ENCODE measurements around the gene ALB. TPM values are rescaled to one million over a fixed set of nuclear protein-coding genes. Genes with fewer than 3 reads are reported as not detected.

Gene ALB
- total RNA-seq, 2 donors from 2014 or later: 0.41 TPM; not detected in 1

- no peaks in the 10 kb centered on the region for H3K9me3 ChIP-seq
- no peak for TF ChIP-seq CTCF (IDR thresholded peaks at IDR 0.05)
Observed at GRCh38 chr4:73433140-73433539, 29.1 kb downstream of the ALB start.

GRCh38 chr4:73434311-73434710 is 30.2 kb downstream of the ALB start:
- H3K36me3 ChIP-seq: no peaks in the 10 kb centered on the region
- peak in 1 of 2 donors; percentile 41 for TF ChIP-seq CTCF (IDR thresholded peaks at IDR 0.05)

More at GRCh38 chr4:73433140-73433539, 29.1 kb downstream of the ALB start:
- DNase-seq (ENCODE audit: low spot score): no peak
- Histone ChIP-seq H3K36me3 (no peaks in the 10 kb centered on the region), H3K27me3 (no peaks in the 10 kb centered on the region), H3K4me1 (no peaks in the 10 kb centered on the region), H3K27ac (no peak overlapping the region), H3K4me3 (no peak overlapping the region)

GRCh38 chr4:73435984-73436383 is 31.9 kb downstream of the ALB start, which contains the start of gene AFP:
Gene AFP (plus strand): TSS chr4:73436221. CDS start chr4:73436263, 42 bp downstream.
- no peak for TF ChIP-seq CTCF (IDR thresholded peaks at IDR 0.05)
- no peak within 1 kb of the TSS for H3K27ac ChIP-seq

More at GRCh38 chr4:73434311-73434710, 30.2 kb downstream of the ALB start:
- Histone ChIP-seq H3K27ac (no peak overlapping the region), H3K9me3 (no peaks in the 10 kb centered on the region), H3K27me3 (no peaks in the 10 kb centered on the region), H3K4me3 (no peak overlapping the region), H3K4me1 (no peaks in the 10 kb centered on the region)
- no peak for DNase-seq (ENCODE audit: low spot score)

GRCh38 chr4:73436674-73437557 is 32.8 kb downstream of the ALB start:
- Histone ChIP-seq H3K36me3 (no peaks in the 10 kb centered on the region), H3K27ac (no peak overlapping the region), H3K9me3 (no peaks in the 10 kb centered on the region), H3K4me3 (no peak overlapping the region), H3K27me3 (no peaks in the 10 kb centered on the region), H3K4me1 (no peaks in the 10 kb centered on the region)
- TF ChIP-seq CTCF (IDR thresholded peaks at IDR 0.05): no peak
- DNase-seq (ENCODE audit: low spot score): no peak

More at GRCh38 chr4:73435984-73436383, 31.9 kb downstream of the ALB start, which contains the start of gene AFP:
- Histone ChIP-seq H3K9me3 (no peaks in the 10 kb centered on the region), H3K4me1 (no peaks in the 10 kb centered on the region), H3K4me3 (no peak within 1 kb of the TSS), H3K36me3 (no peaks in the 10 kb centered on the region), H3K27me3 (no peaks in the 10 kb centered on the region)
- no peak for DNase-seq (ENCODE audit: low spot score)

DNA sequence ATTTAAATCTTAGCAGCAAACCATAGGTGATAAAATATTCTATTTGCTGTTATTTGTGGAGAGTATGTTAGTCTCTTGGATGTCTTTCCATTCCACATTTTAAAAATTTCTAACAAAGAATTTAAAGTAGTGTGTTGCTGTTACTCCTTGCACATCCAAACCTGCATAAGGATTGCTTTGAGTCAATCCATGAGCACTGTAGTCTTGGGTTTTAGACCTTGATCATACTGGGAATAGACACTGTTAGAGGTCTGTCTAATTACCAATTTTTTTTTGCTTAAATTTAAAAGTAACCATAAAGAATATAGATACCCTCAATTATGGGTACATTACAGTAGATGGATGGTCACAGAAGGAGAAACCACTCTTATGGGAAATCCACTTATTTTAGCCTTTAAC is 33.5 kb downstream of the ALB start:
- no peak for TF ChIP-seq CTCF (IDR thresholded peaks at IDR 0.05)
- Histone ChIP-seq H3K9me3 (no peaks in the 10 kb centered on the region), H3K36me3 (no peaks in the 10 kb centered on the region), H3K27me3 (no peaks in the 10 kb centered on the region), H3K4me3 (no peak overlapping the region), H3K4me1 (no peaks in the 10 kb centered on the region), H3K27ac (no peak overlapping the region)
- no peak for DNase-seq (ENCODE audit: low spot score)

Data from right atrium auricular region (tissue), 2 donors.